Stomach smooth muscle (tissue), 2 donors: ENCODE data around the gene TEX19.

Experiments
- H3K27ac ChIP-seq: one replicate; pipeline ENCODE4 v1.7.0; 2013; ENCODE audit warnings: mild to moderate bottlenecking, low read length, inconsistent platforms
- H3K27me3 ChIP-seq, 2 donors: one replicate each; pipeline ENCODE4 v1.7.0; 2013; ENCODE audit warnings: low read length in 2 of 2; ENCODE audit not compliant: insufficient read depth in 2 of 2, control insufficient read depth in 1 of 2
- H3K36me3 ChIP-seq, 2 donors: one replicate each; pipeline ENCODE4 v1.7.0; 2013; ENCODE audit warnings: low read length in 2 of 2; ENCODE audit not compliant: control insufficient read depth in 2 of 2, insufficient read depth in 2 of 2
- H3K4me1 ChIP-seq: one replicate; pipeline ENCODE4 v1.7.0; 2013; ENCODE audit warnings: low read length; ENCODE audit not compliant: control insufficient read depth, insufficient read depth
- H3K4me3 ChIP-seq, 2 donors: one replicate each; pipeline ENCODE4 v1.7.0; 2013; ENCODE audit warnings: low read length in 2 of 2
- H3K9ac ChIP-seq, 2 donors: one replicate each; pipeline ENCODE4 v1.7.0; 2013; ENCODE audit warnings: low read length in 2 of 2, mild to moderate bottlenecking in 1 of 2
- H3K9me3 ChIP-seq, 2 donors: one replicate each; pipeline ENCODE4 v1.7.0; 2013; ENCODE audit warnings: low read length in 2 of 2; ENCODE audit not compliant: control insufficient read depth in 2 of 2
- donor health status: healthy.
- donor health status: Pancreatic carcinoma.

Gene TEX19

GRCh38 chr17:82358465-82359350 is at the start of gene TEX19:
Gene TEX19 (plus strand): TSS chr17:82359247. CDS start chr17:82362151, 2,904 bp downstream.
- no peak within 1 kb of the TSS for H3K9ac ChIP-seq
- H3K9me3 ChIP-seq, result no peaks in the 10 kb centered on the region
- H3K27me3 ChIP-seq, result peaks cover 18 to 23% of the 10 kb centered on the region in 2 donors
- H3K27ac ChIP-seq, result no peak within 1 kb of the TSS
- H3K4me3 ChIP-seq, result no peak within 1 kb of the TSS
- H3K4me1 ChIP-seq, result peaks cover 2% of the 10 kb centered on the region
- no peaks in the 10 kb centered on the region for H3K36me3 ChIP-seq

GRCh38 chr17:82309656-82310570 is 49.1 kb upstream of the TEX19 start:
- H3K9ac ChIP-seq, result no peak overlapping the region

GRCh38 chr17:82310877-82311276 is 48.2 kb upstream of the TEX19 start:
- peaks cover 3% of the 10 kb centered on the region for H3K4me1 ChIP-seq
- no peak overlapping the region for H3K4me3 ChIP-seq
- no peak overlapping the region for H3K9ac ChIP-seq
- H3K36me3 ChIP-seq, result no peaks in the 10 kb centered on the region
- H3K9me3 ChIP-seq, result no peaks in the 10 kb centered on the region
- peaks cover 29 to 31% of the 10 kb centered on the region in 2 donors for H3K27me3 ChIP-seq
- H3K27ac ChIP-seq, result no peak overlapping the region

More at GRCh38 chr17:82309656-82310570, 49.1 kb upstream of the TEX19 start:
- no peak overlapping the region for H3K4me3 ChIP-seq
- H3K36me3 ChIP-seq, result no peaks in the 10 kb centered on the region
- H3K27me3 ChIP-seq, result peaks cover 22 to 25% of the 10 kb centered on the region in 2 donors
- no peaks in the 10 kb centered on the region for H3K9me3 ChIP-seq
- H3K4me1 ChIP-seq, result no peaks in the 10 kb centered on the region
- no peak overlapping the region for H3K27ac ChIP-seq

GRCh38 chr17:82311971-82312370 is 47.1 kb upstream of the TEX19 start:
- peaks cover 11% of the 10 kb centered on the region for H3K4me1 ChIP-seq
- H3K4me3 ChIP-seq, result no peak overlapping the region
- H3K27me3 ChIP-seq, result peaks cover 32 to 42% of the 10 kb centered on the region in 2 donors
- H3K9ac ChIP-seq, result no peak overlapping the region
- H3K27ac ChIP-seq, result no peak overlapping the region
- no peaks in the 10 kb centered on the region for H3K36me3 ChIP-seq
- H3K9me3 ChIP-seq, result no peaks in the 10 kb centered on the region

GRCh38 chr17:82313195-82314011 is 45.6 kb upstream of the TEX19 start:
- Histone ChIP-seq H3K9me3 (no peaks in the 10 kb centered on the region), H3K4me1 (peaks cover 11% of the 10 kb centered on the region), H3K36me3 (no peaks in the 10 kb centered on the region), H3K9ac (no peak overlapping the region), H3K27ac (no peak overlapping the region), H3K27me3 (peaks cover 32 to 42% of the 10 kb centered on the region in 2 donors), H3K4me3 (no peak overlapping the region)

GRCh38 chr17:82314012-82314726 is 44.9 kb upstream of the TEX19 start:
- H3K9ac ChIP-seq, result no peak overlapping the region
- no peak overlapping the region for H3K27ac ChIP-seq
- no peak overlapping the region for H3K4me3 ChIP-seq
- H3K36me3 ChIP-seq, result no peaks in the 10 kb centered on the region
- H3K27me3 ChIP-seq, result peaks cover 29 to 42% of the 10 kb centered on the region in 2 donors
- no peaks in the 10 kb centered on the region for H3K9me3 ChIP-seq
- peaks cover 11% of the 10 kb centered on the region for H3K4me1 ChIP-seq

GRCh38 chr17:82314727-82315605 is 44.1 kb upstream of the TEX19 start:
- Histone ChIP-seq H3K27ac (no peak overlapping the region), H3K36me3 (no peaks in the 10 kb centered on the region), H3K9ac (no peak overlapping the region), H3K4me1 (peaks cover 11% of the 10 kb centered on the region), H3K9me3 (no peaks in the 10 kb centered on the region), H3K4me3 (no peak overlapping the region), H3K27me3 (peaks cover 29 to 42% of the 10 kb centered on the region in 2 donors)

GRCh38 chr17:82315703-82316358 is 43.2 kb upstream of the TEX19 start:
- peaks cover 11% of the 10 kb centered on the region for H3K4me1 ChIP-seq
- no peak overlapping the region for H3K27ac ChIP-seq
- no peaks in the 10 kb centered on the region for H3K9me3 ChIP-seq
- H3K4me3 ChIP-seq, result no peak overlapping the region
- no peaks in the 10 kb centered on the region for H3K36me3 ChIP-seq
- no peak overlapping the region for H3K9ac ChIP-seq
- peaks cover 21 to 37% of the 10 kb centered on the region in 2 donors for H3K27me3 ChIP-seq
